ENCODE results near the gene ITGB2.

DNA sequence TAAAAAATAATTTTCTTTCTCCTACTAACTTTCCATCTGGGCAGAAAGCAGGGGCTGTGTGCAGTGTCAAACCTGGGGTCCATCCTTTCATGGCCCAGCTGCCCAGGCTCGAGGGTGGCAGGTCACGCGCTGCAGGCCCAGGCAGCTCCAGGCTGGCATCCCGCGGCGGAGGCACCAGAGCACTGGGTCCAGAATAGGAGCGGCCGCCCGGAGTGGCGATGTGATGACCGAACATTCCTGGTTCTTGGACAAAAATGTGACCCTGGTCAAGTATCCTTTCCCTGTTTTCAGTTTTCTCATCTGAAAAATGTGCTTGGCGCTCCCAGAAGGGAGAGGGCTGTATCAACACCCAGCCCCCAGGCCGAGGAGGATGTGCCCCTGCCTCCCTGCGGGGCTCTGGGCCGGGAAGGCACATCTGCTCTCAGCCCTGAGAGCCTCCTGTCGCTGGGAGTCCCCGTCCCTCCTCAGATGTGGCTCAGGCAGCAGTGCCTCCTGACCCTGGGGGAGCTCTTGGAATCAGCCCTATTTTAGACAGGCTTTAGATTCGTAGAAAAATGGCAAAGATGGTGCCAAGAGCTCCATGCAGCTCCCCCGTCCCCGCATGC is 48.5 kb upstream of the ITGB2 start:
- no peak for TF ChIP-seq CTCF (IDR thresholded peaks at IDR 0.05; ENCODE audit: low read length)
- no peak for TF ChIP-seq EZH2 (IDR thresholded peaks at IDR 0.05; ENCODE audit: borderline replicate concordance, low read length)

All from OCI-LY1 (cell line).